NCI-H1417 (cell line): Measurements from ENCODE around the gene EPX.

ENCODE experiments used
- DNase-seq, 3 experiments: peaks; one replicate each; lab custom pipeline; 2025; lab: John Stamatoyannopoulos, UW

EPX gene

DNA sequence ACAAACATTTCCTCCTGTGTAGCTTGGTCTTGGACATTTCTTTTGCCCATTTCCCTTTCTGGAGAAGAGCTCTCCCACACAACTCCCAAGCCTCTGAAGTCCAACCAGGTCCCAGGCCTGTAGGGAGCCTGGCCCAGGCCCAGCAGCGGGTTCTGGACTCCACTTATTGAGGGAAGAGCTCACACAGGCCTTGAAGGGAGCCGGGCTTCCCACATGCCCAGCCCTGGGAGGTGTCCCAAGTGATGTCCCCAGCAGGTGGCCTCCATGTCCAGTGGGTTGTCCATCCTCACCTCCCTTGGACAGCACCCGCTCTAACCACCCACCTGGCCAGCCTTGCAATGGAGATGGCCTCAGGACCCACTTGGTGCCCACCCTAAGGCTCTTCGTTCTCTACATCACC is 5.9 kb upstream of the EPX start:
- DNase-seq: no peak

DNA sequence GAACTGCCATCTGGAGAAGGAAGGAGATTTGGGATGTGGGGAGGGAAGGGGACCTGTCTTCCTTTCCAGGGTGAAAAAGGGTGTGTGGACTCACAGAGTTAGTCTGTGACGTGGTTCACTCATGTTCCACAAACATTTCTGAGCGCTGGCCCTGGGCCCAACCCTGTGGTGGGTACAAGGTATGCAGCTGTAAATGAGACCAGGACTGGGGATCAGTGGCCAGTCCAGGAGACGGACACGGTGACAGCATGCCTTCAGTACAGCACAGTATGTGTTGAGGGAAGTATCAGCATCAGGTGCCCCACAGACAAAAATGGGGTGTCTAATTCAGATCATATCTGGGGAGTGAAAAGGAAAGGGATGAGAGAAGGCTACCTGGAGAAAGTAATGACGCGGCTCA is 5.5 kb upstream of the EPX start:
- no peak for DNase-seq

DNA sequence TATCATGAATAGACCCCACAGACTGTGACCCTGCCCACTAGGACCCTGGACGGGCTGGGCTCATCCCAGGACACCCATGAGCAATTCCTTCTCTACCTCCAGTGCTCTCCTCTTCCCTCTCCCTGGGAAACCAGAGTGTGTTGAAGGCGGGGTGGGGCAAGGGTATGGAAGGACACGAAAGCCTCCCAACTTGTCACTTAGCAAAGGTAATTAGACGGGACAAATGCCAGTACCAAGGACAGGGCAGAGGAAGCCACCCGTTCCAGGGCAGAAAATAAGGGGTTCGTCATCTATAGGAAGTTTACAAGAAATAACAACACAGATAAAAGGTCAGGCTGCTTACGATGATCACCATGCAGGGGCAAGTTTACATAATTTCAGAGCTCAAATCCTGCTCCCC is 4.9 kb upstream of the EPX start:
- DNase-seq: no peak

DNA sequence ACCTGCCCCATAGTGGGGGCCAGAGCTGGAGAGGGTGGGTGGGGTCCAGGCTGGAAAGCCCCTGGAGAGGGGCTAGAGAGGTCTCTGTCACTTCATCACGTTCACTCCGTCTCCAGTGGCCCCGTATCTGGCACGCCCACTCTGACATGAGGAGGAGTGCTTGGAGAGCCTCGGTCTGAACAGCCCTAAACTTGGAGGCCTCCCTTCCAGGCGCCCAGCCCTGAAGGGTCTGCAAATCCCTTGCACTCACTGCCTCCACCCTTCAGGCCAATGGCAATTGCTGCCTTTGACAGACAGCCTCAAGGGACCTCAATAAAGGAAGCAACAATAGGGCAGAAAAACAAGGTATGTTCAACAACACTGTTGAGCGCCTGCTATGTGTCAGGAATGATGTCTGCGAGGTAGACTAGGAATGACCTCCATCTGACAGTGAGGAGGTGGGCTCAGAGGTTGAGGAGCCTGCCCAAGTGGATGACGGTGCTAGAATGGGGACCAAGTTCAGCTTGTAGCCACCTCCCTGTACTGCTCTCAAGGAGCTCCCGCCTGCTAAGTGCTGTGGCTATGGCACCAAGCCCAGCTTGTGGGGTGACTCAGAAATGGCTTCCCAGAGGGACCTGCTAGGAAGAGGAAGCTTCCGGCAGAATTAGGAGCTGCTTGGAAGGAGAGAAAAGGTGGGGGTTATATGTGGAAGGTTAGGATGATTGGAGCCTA is 2.9 kb upstream of the EPX start:
- no peak for DNase-seq

DNA sequence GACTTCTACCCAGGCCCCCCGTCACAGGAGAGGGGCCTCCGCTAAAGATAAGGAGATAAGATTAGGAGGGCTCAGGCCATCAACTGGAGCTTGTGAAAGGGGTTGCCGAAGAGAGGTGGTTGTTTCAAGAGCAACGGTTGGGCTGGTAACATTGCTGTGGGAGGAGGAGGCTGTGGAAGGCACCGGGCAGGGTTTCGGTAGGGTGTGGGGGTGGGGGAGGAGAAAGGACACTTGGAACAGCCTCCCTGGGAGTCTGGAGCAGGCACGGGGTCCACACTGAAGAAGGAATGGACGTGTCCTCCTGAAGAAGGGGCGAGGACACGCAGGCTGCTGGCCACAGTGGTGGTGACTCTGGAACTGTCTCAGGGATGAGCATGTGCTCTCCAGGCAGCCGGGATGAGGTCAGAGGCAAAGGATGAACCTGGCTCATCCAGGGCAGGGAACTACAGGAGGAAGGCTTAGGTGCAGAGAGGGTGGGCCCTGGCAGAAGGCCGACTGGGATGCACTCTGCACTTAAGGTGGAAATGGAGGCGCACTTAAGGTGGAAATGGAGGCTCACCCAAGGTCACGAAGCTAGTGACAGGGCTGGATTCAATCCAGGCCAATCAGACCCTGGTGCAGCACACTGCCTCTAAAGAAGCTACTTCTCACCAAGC is 1.2 kb upstream of the EPX start:
- DNase-seq: no peak

DNA sequence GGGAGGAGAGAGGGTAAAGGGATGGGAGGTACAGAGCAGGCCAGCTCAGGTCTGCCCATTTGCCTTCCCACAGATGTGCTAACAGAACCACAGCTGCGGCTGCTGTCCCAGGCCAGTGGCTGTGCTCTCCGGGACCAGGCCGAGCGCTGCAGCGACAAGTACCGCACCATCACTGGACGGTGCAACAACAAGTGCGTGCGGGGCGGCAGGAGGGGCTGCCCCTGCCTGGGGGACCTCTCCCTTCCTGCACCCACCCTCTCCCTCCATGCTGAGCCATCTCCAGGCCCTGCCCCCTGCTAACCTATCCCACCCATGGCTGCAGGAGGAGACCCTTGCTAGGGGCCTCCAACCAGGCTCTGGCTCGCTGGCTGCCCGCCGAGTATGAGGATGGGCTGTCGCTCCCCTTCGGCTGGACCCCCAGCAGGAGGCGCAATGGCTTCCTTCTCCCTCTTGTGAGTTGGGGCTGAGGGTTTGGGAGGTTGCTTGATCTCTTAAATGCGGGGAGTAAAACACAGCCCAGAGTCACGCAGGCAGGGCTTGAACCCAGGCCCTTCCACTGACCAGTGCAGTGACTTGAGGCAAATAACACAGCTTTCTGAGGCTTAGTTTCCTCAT is 1.2 kb downstream of the EPX start:
- no peak for DNase-seq

DNA sequence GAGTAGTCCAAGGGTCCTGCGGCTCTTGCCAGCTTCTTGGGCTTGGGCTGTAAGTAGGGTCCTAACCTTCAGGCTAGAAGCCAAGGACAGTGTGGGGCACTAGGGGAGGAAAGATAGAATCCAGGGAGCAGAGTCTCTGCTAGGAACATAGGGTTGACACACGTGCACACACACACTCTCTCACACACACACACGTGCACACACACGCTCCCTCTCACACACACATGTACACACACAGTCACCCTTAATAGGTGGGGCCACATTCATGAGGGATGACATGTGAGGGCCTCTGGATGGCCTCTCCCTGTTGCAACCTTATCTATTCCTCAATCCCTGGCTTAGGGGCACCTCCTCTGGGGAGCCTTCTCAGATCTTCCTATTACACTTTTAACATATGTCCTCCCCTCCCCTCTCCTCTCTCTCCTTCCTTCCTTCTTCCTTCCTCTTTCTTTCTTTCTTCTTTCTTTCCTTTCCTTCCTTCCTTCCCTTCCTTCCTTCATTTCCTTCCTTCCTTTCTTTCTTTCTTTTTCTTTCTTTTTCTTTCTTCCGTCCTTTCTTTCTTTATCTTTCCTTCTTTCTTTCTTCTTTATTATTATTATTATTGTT is 3.1 kb downstream of the EPX start:
- DNase-seq: no peak

DNA sequence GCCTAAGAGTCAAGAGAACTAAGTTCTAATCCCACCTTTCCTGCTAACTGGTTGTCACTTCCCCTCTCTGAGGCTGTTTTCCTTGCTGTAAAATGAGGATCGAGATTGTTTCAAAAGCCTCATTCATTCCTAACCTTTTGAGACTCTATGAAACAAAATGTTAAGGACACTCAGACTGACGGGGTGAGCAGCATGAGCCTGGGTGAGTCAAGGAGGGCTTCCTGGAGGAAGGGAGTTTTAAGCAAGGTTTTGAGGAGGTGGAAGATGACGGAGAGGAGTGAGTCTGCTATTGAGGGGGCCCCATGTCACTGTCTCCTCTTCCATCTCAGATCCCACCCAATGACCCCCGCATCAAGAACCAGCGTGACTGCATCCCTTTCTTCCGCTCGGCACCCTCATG is 4.1 kb downstream of the EPX start:
- DNase-seq: no peak

DNA sequence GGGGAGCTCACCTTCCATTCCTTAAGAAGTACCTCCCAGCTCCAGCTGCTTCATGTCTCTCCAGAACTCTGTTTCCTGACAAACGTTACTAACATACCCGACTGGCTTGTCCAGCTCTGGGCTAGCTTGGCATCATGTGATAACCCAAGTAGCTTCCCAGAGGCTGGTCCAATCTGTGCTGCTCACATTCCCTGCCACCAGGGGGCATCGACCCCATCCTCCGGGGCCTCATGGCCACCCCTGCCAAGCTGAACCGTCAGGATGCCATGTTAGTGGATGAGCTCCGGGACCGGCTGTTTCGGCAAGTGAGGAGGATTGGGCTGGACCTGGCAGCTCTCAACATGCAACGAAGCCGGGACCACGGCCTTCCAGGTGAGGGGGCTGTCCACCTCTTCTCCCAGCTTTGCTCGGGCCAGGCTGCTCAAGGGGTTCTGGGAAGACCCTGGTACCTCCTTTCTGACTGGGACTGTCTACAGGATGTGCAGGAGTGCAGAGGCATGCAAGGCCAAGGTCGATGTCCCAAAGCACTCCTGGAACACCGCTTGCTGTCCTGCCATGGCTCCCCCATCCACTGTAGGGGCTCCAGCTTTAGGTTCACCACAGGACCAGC is 7.6 kb downstream of the EPX start:
- peak; percentile 38 to 62 (median 57) for DNase-seq

DNA sequence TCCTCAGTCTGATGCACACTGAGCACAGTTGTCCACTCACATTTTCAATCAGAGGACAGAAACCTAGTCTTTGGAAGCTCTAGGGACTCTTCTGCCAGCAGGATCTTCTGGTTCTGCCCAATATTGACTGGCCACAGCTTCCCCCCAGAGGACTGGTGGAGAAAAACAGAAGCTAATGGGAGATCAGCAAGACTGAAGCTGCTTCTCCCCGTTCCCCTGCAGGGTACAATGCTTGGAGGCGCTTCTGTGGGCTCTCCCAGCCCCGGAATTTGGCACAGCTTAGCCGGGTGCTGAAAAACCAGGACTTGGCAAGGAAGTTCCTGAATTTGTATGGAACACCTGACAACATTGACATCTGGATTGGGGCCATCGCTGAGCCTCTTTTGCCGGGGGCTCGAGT is 10.3 kb downstream of the EPX start:
- DNase-seq: no peak

DNA sequence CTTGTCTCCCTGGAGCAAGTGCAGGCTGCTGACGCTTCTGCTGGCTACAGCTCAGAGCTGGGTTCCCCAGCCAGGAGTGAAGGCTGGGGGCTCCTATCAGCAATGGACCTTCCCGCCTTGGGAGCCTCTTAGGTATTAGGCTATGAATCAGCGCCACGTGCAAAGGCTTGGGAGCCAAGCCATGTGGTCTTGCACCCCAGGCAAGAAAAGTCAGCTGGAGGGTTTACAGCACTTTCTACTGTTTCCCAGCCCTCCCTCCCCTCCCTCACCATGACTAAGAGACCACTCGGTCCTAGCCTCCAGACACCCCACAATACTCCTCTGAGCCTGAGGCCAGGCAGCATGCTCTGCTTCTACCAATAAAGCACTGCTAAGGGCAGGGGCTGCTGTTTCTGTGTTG is 12.3 kb downstream of the EPX start:
- no peak for DNase-seq

DNA sequence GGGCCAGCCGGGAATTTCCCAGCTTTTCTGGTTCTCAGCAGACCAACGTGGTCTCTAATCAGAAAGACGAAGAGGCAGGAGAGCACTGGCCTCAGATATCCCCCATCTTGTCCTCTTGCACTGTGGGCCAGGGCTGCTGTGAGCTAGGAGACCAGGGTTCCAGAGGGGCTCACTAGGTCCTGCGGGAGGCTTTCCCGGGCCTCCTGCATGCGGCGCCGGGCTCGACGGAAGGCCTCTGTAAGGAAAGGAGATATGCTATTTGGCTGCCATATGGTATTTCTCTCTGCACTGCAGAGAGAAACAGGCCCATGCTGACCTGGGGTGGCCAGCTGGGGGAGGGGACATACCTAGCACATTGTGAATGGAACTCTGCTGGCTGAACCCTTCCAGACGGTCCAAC is 13.4 kb downstream of the EPX start:
- no peak for DNase-seq

DNA sequence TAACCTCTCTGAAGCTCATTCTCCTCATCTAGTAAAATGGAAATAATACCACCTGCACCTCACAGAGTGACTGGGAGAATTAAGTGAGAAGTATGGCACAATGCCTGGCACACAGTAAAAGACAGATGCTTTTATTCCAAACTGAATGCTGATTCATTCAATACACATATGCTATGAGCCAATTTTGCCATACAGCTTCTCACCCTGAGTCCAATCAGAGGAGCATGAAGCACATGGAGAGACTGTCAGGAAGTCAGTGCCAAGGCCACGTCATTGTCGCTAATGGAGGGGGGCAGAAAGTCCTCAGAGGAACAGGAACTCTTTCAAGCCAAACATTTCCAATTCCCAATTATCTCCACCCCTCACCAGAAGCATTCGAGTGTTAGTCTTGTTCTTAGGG is 14.9 kb downstream of the EPX start:
- no peak for DNase-seq

DNA sequence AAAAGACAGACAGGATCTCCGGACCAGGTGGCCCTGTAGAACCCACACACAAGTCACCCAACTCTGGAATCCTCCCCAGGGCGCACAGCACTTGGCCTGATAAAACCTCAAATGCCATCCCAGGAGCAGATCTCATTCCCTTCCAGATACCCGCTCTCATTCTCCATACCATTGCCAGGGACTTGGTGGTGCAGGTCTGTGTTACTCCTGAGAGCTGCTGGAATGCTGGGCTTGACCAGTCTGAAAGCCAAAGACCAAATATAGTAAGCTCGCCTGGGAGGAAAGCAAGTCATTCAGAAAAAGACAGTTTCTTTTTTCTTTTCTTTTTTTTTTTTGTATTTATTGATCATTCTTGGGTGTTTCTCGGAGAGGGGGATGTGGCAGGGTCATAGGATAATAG is 15.8 kb downstream of the EPX start:
- no peak for DNase-seq

DNA sequence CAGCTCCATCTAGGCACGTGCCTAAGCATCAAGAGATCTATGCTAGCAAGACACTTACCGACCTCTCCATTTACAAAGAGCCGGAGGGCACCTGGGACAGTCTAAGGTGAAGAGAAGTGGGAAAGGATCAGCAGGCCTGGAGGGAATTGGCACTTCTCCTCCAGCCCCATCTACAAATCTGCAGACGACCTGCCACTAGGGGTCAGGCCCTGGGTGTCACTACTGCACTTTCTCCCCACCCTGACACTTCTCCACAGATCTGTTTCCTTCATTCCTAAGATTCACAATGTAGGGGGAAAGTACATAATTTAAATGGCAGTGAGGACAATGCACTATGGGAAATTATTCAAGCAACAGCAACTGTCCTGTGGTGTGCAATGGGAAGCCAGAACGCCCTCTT is 18.4 kb downstream of the EPX start:
- no peak for DNase-seq

DNA sequence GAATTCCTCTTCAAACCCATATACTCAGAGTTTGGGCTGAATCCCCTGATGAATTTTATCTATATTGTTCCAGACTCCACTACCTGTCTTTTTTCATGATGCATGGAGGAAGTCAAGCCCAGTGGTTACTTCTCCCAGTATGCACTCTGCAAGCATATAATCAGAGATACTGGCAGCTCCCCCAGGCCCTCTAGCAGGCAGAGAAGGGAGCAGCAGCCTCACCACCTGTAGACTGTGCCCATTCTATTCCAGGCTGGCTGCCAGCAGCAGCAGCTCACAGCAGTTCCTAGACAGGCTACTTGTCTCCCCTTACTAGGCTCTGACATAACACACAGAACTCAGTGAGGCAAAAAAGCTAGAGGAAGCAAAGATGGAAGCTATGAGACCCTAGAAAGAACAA is 23.2 kb downstream of the EPX start:
- no peak for DNase-seq

DNA sequence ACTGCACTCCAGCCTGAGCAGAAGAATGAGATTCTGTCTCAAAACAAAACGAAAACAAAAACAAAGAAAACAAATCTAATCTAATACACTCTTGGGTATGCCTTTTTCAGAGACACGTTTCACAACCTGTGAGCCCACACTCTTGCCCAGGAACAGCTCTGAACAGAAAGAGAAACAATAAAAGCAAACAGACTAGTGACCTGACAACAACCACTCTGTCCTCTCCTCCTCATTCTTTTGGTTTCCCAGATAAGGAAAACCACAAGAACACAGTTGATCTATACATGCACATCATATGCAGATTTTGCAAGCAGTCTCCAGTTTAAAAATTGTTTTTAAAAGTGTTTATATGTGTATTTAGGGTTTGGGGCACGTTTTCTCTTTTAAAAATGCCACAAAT is 25.2 kb downstream of the EPX start:
- DNase-seq: no peak

DNA sequence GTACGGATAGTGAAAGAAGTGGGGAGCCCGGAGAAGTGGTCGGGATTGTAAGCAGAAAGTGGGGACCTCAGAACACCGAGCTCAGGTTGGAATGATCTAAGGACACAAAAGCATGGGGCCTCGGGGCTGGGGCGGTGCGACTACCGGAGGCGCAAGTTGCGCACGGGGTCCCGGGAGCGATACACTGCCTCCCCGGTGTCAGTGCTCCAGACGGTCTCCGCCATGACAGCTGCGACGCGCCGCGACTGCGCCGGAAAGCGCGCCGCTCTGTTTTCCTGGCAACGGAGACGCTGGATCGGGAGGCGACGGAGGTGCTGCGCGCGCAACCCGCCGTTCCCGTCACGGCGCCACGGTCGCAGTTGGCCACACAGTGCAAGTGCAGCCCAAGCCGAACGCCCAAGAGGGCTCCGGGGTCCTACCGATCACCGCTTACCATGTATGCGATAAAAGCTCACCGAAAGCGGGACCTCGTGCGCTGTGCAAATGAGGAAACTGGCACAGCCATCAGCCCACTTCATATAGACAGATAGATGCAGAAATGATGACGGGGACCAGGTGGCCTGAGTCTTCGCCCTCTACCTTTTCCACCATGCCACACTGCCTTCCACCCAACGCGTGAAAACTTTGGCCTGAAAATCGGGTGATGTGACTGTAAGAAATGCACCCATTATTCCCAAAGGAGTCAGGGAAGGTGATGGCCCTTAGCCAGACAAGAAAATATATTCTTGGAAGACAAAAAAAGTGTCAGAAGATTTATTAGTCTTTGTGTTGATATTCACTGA is 26.7 kb downstream of the EPX start, which contains the start of gene MKS1:
Gene MKS1 (minus strand): TSS at position 249 of the 782 bp plus-strand sequence. CDS start 25 bp downstream, at position 224.
- peak; percentile 94 to 95 (median 94) for DNase-seq

DNA sequence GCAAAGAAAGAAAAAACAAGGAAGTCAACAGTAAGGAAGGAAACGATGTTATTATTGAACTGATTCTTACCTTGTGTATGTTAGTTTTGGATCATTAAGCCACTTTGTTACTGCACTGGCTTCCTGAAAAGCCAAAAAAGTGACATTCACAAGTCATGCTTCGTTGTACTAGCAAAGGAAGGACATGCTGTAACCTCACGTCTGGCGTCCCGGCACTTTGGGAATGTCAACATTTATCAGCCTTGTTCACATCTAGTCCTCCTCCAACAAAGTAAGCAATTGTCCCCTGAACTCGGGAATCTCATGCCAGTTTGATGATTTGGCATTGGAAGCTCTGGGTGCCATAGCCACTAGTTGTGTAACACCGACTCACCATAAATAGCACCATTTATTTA is 27.3 kb downstream of the EPX start:
- no peak for DNase-seq

DNA sequence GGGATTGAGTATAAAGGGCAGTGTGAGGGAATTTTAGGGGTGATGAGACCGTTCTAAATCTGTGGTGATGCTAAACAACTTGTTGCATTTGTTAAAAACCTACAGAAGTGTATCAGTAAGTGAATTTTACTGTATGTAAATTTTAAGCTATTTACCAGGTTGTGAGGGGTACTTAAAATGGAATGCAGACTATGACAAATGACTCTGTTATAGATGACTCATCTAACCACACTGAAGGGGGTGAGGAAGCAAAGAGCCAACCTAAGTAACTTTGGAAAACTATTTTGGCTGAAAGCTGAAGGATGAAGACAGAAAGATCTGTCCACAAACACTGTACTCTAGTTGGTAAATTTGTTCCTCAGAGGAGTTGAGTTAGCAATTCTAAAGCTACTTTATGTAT is 31.8 kb downstream of the EPX start:
- no peak for DNase-seq

DNA sequence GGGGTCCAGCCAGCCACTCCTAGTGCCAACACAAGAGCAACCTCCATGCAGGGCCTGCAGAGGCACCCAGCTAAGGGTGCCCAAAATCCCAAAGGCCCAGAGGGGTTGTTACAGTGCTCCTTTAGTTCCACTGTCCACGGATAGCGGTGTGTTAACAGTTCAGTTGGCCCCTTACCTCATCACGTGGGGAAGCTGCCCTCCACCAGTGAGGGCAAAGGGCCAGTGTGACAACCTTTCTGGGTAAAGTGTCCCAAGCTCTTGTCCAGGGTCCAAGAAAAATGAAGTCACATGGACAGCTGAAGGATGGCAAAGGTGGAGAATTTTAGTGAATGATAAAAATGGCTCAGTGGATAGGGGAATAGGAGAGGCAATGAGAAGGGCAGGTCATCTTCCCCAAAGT is 35.2 kb downstream of the EPX start:
- no peak for DNase-seq

DNA sequence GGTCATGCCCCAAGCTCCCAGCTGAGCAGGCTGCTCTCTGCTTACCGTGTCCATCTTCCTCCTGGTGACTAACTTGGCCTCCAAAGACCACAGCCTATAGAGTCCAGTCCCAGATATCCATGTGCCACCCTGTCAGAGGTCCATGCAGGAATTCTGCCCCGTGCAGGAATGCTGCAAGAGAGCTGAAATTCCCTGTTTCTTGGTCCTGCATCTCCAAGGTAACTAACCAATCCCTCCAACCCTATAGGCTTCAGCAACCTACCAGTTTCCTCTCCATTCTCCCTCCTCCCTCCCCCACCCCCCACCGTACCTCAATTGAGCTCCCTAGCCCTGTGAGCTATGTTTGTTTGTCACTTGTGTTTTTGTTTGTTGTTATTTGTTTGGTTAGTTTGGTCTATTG is 36.2 kb downstream of the EPX start:
- no peak for DNase-seq
